Trophoblast cell (in vitro differentiated cells and primary cell): ENCODE measurements around the gene PTPRJ.

Experiments used
- DNase-seq, 2 donors: peaks; one replicate each; pipeline ENCODE4 v3.0.0-alpha.2; 2016
- H2AFZ ChIP-seq: 2 replicates; pipeline ENCODE4 v1.6.1; 2013; ENCODE audit warnings: low read length, moderate library complexity, mild to moderate bottlenecking; ENCODE audit not compliant: insufficient read depth, poor library complexity
- H2AK5ac ChIP-seq: 2 replicates; pipeline ENCODE4 v1.6.1; 2013; ENCODE audit warnings: mild to moderate bottlenecking, low read length
- H2BK120ac ChIP-seq: 2 replicates; pipeline ENCODE4 v1.6.1; 2013; ENCODE audit warnings: low read length, mild to moderate bottlenecking, moderate library complexity; ENCODE audit not compliant: insufficient read depth, poor library complexity
- H2BK12ac ChIP-seq: 2 replicates; pipeline ENCODE4 v1.6.1; 2013; ENCODE audit warnings: mild to moderate bottlenecking, low read length, moderate library complexity
- H2BK5ac ChIP-seq: 2 replicates; pipeline ENCODE4 v1.6.1; 2013; ENCODE audit warnings: low read length, low read depth, moderate library complexity, mild to moderate bottlenecking; ENCODE audit not compliant: poor library complexity
- H3K14ac ChIP-seq: 2 replicates; pipeline ENCODE4 v1.6.1; 2013; ENCODE audit warnings: mild to moderate bottlenecking, low read length
- H3K18ac ChIP-seq: 2 replicates; pipeline ENCODE4 v1.6.1; 2013; ENCODE audit warnings: mild to moderate bottlenecking, low read length
- H3K23ac ChIP-seq: 2 replicates; pipeline ENCODE4 v1.6.1; 2013; ENCODE audit warnings: low read length
- H3K27ac ChIP-seq: 2 replicates; pipeline ENCODE4 v1.5.1; 2013; ENCODE audit warnings: low read depth, mild to moderate bottlenecking, inconsistent platforms, low read length, moderate library complexity
- H3K27me3 ChIP-seq: 2 replicates; pipeline ENCODE4 v1.6.1; 2013; ENCODE audit warnings: inconsistent platforms, mild to moderate bottlenecking, low read length, moderate library complexity; ENCODE audit not compliant: insufficient read depth
- H3K36me3 ChIP-seq, 2 experiments: 1 replicate in 1 of 2; 2 replicates in 1 of 2; pipeline ENCODE4 v1.6.1; 2013; ENCODE audit warnings: low read length in 2 of 2, mild to moderate bottlenecking in 2 of 2, moderate library complexity in 1 of 2; ENCODE audit not compliant: insufficient read depth in 2 of 2, control insufficient read depth in 1 of 2
- H3K4ac ChIP-seq: 2 replicates; pipeline ENCODE4 v1.6.1; 2013; ENCODE audit warnings: low read depth, mild to moderate bottlenecking, low read length, moderate library complexity
- H3K4me1 ChIP-seq, 2 experiments: 1 replicate in 1 of 2; 2 replicates in 1 of 2; pipeline ENCODE4 v1.6.1; 2013; ENCODE audit warnings: low read length in 2 of 2, mild to moderate bottlenecking in 2 of 2, moderate library complexity in 1 of 2; ENCODE audit not compliant: insufficient read depth in 2 of 2, control insufficient read depth in 1 of 2
- H3K4me2 ChIP-seq: 2 replicates; pipeline ENCODE4 v1.6.1; 2013; ENCODE audit warnings: inconsistent platforms, mild to moderate bottlenecking, low read length, moderate library complexity
- H3K4me3 ChIP-seq: 2 replicates; pipeline ENCODE4 v1.5.1; 2013; ENCODE audit warnings: mild to moderate bottlenecking, low read depth, low read length, inconsistent platforms
- H3K79me1 ChIP-seq: one replicate; pipeline ENCODE4 v1.6.1; 2013; ENCODE audit warnings: low read length
- H3K79me2 ChIP-seq: 2 replicates; pipeline ENCODE4 v1.6.1; 2013; ENCODE audit warnings: low read length, mild to moderate bottlenecking; ENCODE audit not compliant: control insufficient read depth, insufficient read depth, poor library complexity
- H3K9ac ChIP-seq: 2 replicates; pipeline ENCODE4 v1.6.1; 2013; ENCODE audit warnings: mild to moderate bottlenecking, low read length
- H3K9me3 ChIP-seq: 2 replicates; pipeline ENCODE4 v1.6.1; 2013; ENCODE audit warnings: low read depth, mild to moderate bottlenecking, control low read depth, inconsistent platforms, low read length; ENCODE audit not compliant: insufficient read depth
- H4K12ac ChIP-seq: 2 replicates; pipeline ENCODE4 v1.6.1; 2013; ENCODE audit warnings: low read depth, mild to moderate bottlenecking, low read length, moderate library complexity
- H4K8ac ChIP-seq: 2 replicates; pipeline ENCODE4 v1.6.1; 2013; ENCODE audit warnings: low read depth, mild to moderate bottlenecking, low read length, moderate library complexity
- H4K91ac ChIP-seq: one replicate; pipeline ENCODE4 v1.6.1; 2013; ENCODE audit warnings: low read depth, mild to moderate bottlenecking, low read length, moderate library complexity
- WGBS: extraction: QIAGEN DNeasy Blood & Tissue Kit; methylation state at CpG from one replicate; pipeline ENCODE4 v1.1.7; 2013; ENCODE audit warnings: missing lambda C conversion rate; ENCODE audit not compliant: insufficient read length, insufficient coverage; ENCODE audit errors: extremely low coverage; 5-methylcytosine and 5-hydroxymethylcytosine counted together

The PTPRJ gene

DNA sequence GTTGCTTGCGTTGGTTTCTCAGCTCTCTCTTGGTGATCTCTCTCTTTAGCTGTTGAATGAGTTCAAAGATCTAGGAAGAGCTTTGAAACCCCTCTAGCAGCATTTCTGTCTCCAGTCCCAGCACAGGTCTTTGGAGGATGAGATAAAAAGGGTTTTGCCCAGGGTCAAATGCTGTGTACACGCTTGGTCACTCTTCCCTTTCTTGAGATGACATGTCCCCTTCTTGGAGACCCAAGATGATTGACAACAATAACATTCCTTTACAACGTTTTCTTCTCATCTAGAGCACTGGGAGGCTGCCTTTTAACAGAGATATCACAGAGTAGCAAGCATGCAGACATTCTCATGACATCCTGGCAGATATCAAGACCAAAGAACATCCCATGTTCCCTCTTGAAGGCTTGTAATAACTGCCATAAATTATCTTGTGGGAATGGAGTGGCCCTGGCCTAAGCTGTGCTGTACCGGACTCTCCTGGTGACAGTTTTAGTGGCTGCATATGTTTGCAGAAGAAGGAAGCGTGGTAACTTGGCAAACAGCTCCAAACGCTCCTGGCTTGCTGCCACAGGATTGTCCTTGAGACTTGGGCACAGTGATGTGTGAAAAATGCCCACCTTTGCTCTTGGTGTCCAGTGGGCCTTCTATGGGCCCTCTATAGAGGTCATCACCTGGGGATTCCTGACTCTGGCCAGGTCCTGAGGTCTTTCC, 107.8 kb downstream of the PTPRJ start:
- no peak for DNase-seq
- Histone ChIP-seq H3K36me3 (no peaks in the 10 kb centered on the region), H3K9me3 (no peaks in the 10 kb centered on the region), H3K4ac (no peak overlapping the region), H3K14ac (no peak overlapping the region), H3K4me1 (peaks cover 7 to 11% of the 10 kb centered on the region in 2 experiments), H3K79me2 (no peaks in the 10 kb centered on the region), H3K27ac (no peak overlapping the region), H4K8ac (no peak overlapping the region), H3K23ac (no peak overlapping the region), H3K4me2 (no peak overlapping the region), H3K4me3 (no peak overlapping the region), H4K12ac (no peak overlapping the region), H3K27me3 (no peaks in the 10 kb centered on the region), H2AK5ac (no peak overlapping the region), H2AFZ (no peak overlapping the region), H3K79me1 (no peaks in the 10 kb centered on the region), H2BK120ac (no peak overlapping the region), H2BK12ac (no peak overlapping the region), H3K18ac (no peak overlapping the region), H4K91ac (no peak overlapping the region), H2BK5ac (no peak overlapping the region), H3K9ac (no peak overlapping the region)
- no CpG with 5 or more reads among the region's 6 CpGs for WGBS

- no CpG with 5 or more reads among the region's 6 CpGs for WGBS
- Histone ChIP-seq H3K9ac (no peak overlapping the region), H2BK5ac (no peak overlapping the region), H2AK5ac (no peak overlapping the region), H3K27ac (no peak overlapping the region), H3K4me3 (no peak overlapping the region), H3K4me2 (no peak overlapping the region), H4K91ac (no peak overlapping the region), H2BK12ac (no peak overlapping the region), H4K12ac (no peak overlapping the region), H3K23ac (no peak overlapping the region), H2BK120ac (no peak overlapping the region), H3K36me3 (no peaks in the 10 kb centered on the region), H3K79me2 (no peaks in the 10 kb centered on the region), H4K8ac (no peak overlapping the region), H3K14ac (no peak overlapping the region), H3K4ac (no peak overlapping the region), H2AFZ (no peak overlapping the region), H3K9me3 (no peaks in the 10 kb centered on the region), H3K4me1 (peaks cover 7 to 11% of the 10 kb centered on the region in 2 experiments), H3K27me3 (no peaks in the 10 kb centered on the region), H3K79me1 (no peaks in the 10 kb centered on the region), H3K18ac (no peak overlapping the region)
- DNase-seq, result no peak
Observed at GRCh38 chr11:48088682-48089050, 108.3 kb downstream of the PTPRJ start.

DNA sequence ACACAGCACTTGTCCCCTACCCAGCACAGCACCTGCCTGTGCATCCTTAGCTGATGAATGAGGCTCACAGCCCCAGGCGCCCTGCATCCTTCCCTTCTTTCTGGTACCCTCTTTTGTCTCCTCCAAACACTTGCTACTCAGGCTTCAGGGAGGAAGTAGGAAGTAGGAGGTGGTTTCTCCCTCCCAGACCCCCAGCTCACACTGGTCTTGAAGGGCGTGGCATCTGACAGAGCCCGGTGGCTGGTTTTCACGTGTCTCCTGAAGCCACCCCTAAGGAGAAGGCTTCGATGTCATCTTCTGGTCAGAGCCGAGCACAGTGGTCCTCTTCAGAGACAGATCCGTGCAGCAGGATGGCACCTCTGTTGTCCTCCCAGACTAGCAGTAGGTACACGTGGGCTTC, 109.8 kb downstream of the PTPRJ start:
- no peak overlapping the region for H3K4me3 ChIP-seq
- H4K12ac ChIP-seq, result no peak overlapping the region
- no peak overlapping the region for H3K23ac ChIP-seq
- H3K79me2 ChIP-seq, result no peaks in the 10 kb centered on the region
- H3K9me3 ChIP-seq, result no peaks in the 10 kb centered on the region
- no peak overlapping the region for H2AK5ac ChIP-seq
- H4K91ac ChIP-seq, result no peak overlapping the region
- H2BK12ac ChIP-seq, result no peak overlapping the region
- H3K9ac ChIP-seq, result no peak overlapping the region
- DNase-seq, result no peak
- H3K4ac ChIP-seq, result no peak overlapping the region
- no peak overlapping the region for H3K4me2 ChIP-seq
- H2AFZ ChIP-seq, result no peak overlapping the region
- H2BK120ac ChIP-seq, result no peak overlapping the region
- H3K14ac ChIP-seq, result no peak overlapping the region
- H3K27me3 ChIP-seq, result no peaks in the 10 kb centered on the region
- H3K18ac ChIP-seq, result no peak overlapping the region
- H2BK5ac ChIP-seq, result no peak overlapping the region
- no CpG with 5 or more reads among the region's 8 CpGs for WGBS
- no peak overlapping the region for H4K8ac ChIP-seq
- H3K79me1 ChIP-seq, result no peaks in the 10 kb centered on the region
- H3K36me3 ChIP-seq, result no peaks in the 10 kb centered on the region
- no peak overlapping the region for H3K27ac ChIP-seq
- H3K4me1 ChIP-seq, result peaks cover 7 to 11% of the 10 kb centered on the region in 2 experiments

- DNase-seq, result peak; percentile 45 to 73
- no peak overlapping the region for H4K91ac ChIP-seq
- no peak overlapping the region for H3K23ac ChIP-seq
- no peak overlapping the region for H3K4me3 ChIP-seq
- WGBS, result no CpG with 5 or more reads among the region's 4 CpGs
- no peak overlapping the region for H3K27ac ChIP-seq
- no peak overlapping the region for H2BK12ac ChIP-seq
- H3K27me3 ChIP-seq, result no peaks in the 10 kb centered on the region
- H3K4ac ChIP-seq, result no peak overlapping the region
- no peaks in the 10 kb centered on the region for H3K36me3 ChIP-seq
- H2AK5ac ChIP-seq, result no peak overlapping the region
- no peak overlapping the region for H3K18ac ChIP-seq
- H4K12ac ChIP-seq, result no peak overlapping the region
- H2AFZ ChIP-seq, result no peak overlapping the region
- H2BK5ac ChIP-seq, result no peak overlapping the region
- H3K9me3 ChIP-seq, result no peaks in the 10 kb centered on the region
- no peak overlapping the region for H3K4me2 ChIP-seq
- no peak overlapping the region for H3K9ac ChIP-seq
- H3K4me1 ChIP-seq, result peaks cover 3 to 16% of the 10 kb centered on the region in 2 experiments
- H3K14ac ChIP-seq, result no peak overlapping the region
- no peak overlapping the region for H4K8ac ChIP-seq
- H3K79me2 ChIP-seq, result no peaks in the 10 kb centered on the region
- no peaks in the 10 kb centered on the region for H3K79me1 ChIP-seq
- no peak overlapping the region for H2BK120ac ChIP-seq
Observed at GRCh38 chr11:48091426-48092102, 111.2 kb downstream of the PTPRJ start.
